Activated effector memory CD4-positive, alpha-beta T cell treated with Interleukin-2 at 50 U/mL for 16 hours (primary cell): ENCODE measurements around the gene NT5DC2.

Experiments
- DNase-seq: peaks from one replicate; pipeline ENCODE4 v3.0.0-alpha.2; 2020

NT5DC2 gene

GRCh38 chr3:52487788-52488691, 45.6 kb downstream of the NT5DC2 start:
- no peak for DNase-seq

- DNase-seq: no peak
Observed at GRCh38 chr3:52487050-52487787, 46.4 kb downstream of the NT5DC2 start.

- no peak for DNase-seq
Observed at GRCh38 chr3:52484680-52485461, 48.8 kb downstream of the NT5DC2 start.

GRCh38 chr3:52483577-52484381, 49.9 kb downstream of the NT5DC2 start:
- DNase-seq: no peak

GRCh38 chr3:52483081-52483480, 50.6 kb downstream of the NT5DC2 start:
- no peak for DNase-seq

DNA sequence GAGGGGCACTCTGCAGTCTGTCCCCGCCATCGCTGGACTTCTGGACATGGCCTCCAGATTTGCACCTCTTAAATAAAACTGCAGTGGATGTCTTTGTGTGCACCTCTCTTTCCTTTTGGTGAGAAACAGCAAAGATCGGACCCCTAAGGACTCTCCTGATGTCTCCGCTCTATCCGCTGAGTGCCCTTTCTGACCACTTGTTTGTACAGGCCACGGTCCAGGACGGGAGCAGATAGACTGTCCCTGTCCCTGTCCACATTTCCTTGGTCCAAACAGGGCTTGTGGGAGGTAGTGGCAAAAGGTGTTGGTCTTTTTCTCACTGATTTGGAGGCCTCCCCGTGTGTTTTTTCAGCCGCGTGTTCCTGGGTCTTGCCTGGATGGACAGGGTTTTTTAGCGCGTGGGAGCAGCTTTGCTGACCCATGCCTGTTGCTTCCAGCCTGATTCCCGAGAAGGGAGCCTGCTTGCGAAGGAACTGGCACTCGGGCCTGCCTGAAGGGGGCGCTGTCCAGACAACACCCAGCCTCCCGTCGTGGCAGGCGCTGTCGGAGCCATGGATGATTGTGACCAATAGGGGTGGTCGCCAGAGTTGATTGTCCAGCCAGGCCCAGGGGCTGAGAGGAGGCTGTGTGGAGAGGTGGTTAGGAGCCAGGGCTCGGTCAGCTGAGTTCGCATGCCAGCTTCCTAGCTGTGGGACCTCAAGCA, 51.7 kb downstream of the NT5DC2 start:
- DNase-seq: no peak

DNA sequence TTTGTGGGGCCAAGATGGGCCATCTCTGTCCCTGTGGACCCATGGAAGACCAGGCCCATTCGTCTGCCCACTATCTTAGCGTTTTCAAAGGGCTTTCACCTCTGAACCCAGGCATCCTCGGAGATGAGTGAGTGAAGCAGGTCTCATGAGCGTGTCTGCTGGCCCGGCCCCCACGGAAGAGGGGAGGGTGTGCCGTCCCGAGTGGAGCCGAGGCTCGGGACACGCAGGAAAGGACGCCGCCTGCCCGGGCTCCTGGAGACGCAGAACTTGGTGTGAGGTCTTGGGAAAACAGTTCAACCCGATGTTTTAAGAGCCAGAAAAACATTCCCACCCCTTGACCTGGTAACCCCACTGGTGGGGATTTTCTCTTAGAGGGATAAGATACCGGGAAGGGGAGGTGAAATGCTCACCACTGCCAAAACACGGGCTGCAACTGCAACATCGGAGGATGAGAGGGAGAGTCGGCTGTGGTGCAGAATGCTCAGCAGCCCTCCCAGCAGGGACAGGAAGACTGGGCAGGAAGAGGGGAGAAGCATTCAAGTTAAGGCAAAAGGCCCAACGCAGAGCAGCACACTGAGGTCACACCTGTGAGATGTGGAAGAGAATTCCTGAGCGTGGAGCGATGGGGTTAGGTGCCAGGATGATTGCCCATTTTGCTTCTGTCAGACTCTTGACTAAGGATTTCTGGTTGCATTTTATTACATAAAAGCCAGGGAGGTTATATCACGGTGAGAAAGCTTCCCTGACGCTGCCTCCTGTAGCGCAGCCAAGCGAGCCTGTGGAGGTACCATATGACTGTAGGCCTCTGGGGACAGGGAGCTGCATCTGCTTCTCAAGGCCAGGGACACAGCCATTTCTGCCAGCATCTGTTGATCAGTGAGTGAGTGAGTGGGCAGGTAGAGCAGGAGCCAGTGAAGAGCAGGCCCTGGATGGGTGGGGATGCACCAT, 52.6 kb downstream of the NT5DC2 start:
- DNase-seq: no peak

DNA sequence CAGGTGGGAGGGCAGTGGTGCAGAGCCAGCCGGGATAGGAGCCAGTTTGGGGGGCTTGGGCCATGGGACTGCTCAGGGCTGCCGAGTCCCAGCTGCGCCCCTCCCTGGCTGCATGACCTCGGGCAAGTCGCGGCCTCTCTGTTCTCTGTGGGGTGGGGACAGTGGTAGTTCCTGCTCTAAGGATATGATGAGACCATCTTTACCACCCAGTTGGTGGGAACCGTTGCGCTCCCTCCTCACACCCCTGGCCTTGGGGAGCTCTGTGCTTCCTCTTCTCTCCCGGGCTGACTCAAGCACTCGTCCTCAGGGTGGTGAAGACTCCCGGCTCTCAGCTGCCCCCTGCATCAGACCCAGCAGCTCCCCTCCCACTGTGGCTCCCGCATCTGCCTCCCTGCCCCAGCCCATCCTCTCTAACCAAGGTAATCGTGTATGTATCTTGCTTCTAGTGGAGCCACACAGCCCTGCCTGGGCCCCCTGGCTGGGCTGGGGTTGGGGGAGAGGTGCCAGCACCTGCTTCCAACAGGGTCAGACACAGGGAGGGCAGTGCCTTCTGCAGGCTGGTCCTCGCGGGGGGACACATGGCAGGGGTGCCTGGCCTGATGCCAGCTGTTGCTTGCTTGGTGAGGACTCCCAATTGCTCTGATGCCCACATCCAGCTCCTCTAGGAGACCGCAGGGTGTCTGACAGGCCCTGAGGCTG, 53.6 kb downstream of the NT5DC2 start:
- no peak for DNase-seq

DNA sequence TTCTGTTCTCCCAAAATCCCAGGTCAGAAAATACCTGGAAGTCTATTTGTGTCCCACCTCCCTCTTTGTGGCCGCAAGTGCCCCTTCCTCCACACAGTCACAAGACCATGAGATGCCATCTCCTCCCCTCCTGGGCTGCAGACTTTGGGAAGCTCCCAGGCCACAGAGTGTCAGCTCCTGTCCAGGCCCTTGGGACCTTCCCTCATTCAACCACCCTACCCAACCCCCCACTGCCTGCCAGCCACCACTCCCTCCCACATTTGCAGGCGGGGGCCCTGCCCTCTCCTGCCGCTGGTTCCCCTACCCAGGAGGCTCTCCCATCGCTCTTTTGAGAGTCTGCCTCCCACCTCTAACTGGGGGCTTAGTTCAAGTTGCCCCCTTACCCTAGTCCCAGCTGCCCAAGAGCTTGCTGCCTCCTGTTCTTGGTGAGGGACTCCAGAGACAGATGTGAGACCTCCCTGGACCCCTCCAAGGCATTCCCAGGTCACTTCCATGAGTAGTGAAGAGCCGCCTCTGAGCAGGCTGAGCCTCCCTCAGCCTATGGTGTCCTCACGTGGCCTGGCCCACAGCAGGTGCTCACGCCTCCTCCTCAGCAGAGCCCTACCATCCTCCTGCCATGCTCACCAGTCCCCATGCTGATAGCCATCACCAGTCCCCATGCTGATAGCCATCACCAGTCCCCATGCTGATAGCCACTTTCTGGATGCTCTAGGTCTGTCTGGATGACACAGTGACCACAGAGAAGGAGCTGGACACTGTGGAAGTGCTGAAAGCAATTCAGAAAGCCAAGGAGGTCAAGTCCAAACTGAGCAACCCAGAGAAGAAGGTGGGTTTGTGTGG, 54.4 kb downstream of the NT5DC2 start:
- no peak for DNase-seq

DNA sequence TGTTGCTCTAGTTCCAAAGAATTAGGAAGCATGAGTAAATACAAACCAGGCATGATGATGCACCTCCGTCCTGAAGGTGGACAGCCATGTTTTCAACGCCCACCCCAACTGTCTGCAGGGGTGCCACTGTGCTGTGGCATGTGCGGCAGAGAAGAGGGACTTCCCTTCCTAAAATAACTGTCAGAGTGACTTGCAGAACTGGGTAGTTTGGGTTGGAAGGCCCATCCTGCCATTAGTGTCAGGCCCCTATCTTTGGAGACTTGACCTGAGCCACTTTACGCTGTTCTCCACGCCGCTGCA, 55.9 kb downstream of the NT5DC2 start:
- DNase-seq: no peak

GRCh38 chr3:52477076-52477795, 56.4 kb downstream of the NT5DC2 start:
- DNase-seq: no peak
